HCT116 (cell line): ENCODE measurements around the gene MMEL1. TPM values are rescaled to one million over a fixed set of nuclear protein-coding genes. Genes with fewer than 3 reads are reported as not detected.

Experiments used
- ATAC-seq: fragments of 200-7000 bp; cut with Tn5 transposase; 2 replicates; pipeline ENCODE4 v1.9.1; 2020; ENCODE audit warnings: mild to moderate bottlenecking, moderate library complexity
- BruUV-seq: library from RNA; stranded (reverse); fragments of 400-500 nt; replicated peaks from 2 replicates; lab custom pipeline; 2021; lab: Mats Ljungman, UMichigan
- CTCF ChIA-PET: fragments of 300-600 bp; sonication (Branson Sonifier 250); formaldehyde crosslinking; loops from one replicate; lab custom pipeline; 2021; ENCODE audit warnings: antibody characterized with exemption; lab: Charles Lee
- POLR2A ChIA-PET: fragments of 300-600, 350-600 bp; sonication (Branson Sonifier 250); formaldehyde crosslinking; loops from one replicate; lab custom pipeline; 2021; ENCODE audit warnings: antibody characterized with exemption; lab: Charles Lee
- RAD21 ChIA-PET, 2 experiments: fragments of 300-600 bp; sonication (Branson Sonifier 250); formaldehyde crosslinking; loops; one replicate each; lab custom pipeline; 2023; ENCODE audit warnings: low total read pairs in 2 of 2; ENCODE audit not compliant: uncharacterized antibody in 2 of 2, unreplicated experiment in 2 of 2, low non-redundant PET in 1 of 2; lab: Charles Lee
- DNase-seq: peaks from one replicate; pipeline ENCODE4 v3.0.0-alpha.2; 2010; ENCODE audit warnings: low read depth, low spot score
- H2AFZ ChIP-seq: fragments of 200-600 bp; shearing (Covaris generic), sonication (generic); 2 replicates; pipeline ENCODE4 v1.6.1; 2017; ENCODE audit warnings: low read depth, mixed run types, mixed read lengths, antibody characterized with exemption, low read length; ENCODE audit not compliant: poor library complexity, severe bottlenecking
- H3K27ac ChIP-seq: 2 replicates; pipeline ENCODE4 v1.5.1; 2012; ENCODE audit warnings: low read depth, low read length
- H3K27me3 ChIP-seq: fragments of 200-600 bp; sonication (generic); 2 replicates; pipeline ENCODE4 v1.6.1; 2016; ENCODE audit warnings: mixed run types, low read length, mixed read lengths; ENCODE audit not compliant: insufficient read depth
- H3K36me3 ChIP-seq, 2 experiments: fragments of 200-500 bp in 1 of 2; fragments of 200-600 bp in 1 of 2; sonication (Bioruptor generic) in 1 of 2; sonication (generic) in 1 of 2; 2 replicates each; pipeline versions ENCODE4 v1.5.1 to v1.6.1; 2014 to 2016; ENCODE audit warnings: low read length in 2 of 2, inconsistent platforms in 1 of 2, mixed read lengths in 1 of 2, mixed run types in 1 of 2; ENCODE audit not compliant: insufficient read depth in 2 of 2, control insufficient read depth in 1 of 2
- H3K4me1 ChIP-seq, 2 experiments: fragments of 200-600 bp in 1 of 2; sonication (generic) in 1 of 2; 2 replicates each; pipeline versions ENCODE4 v1.5.1 to v1.6.1; 2012 to 2017; ENCODE audit warnings: low read length in 2 of 2, inconsistent platforms in 1 of 2, mild to moderate bottlenecking in 1 of 2, mixed read lengths in 1 of 2, mixed run types in 1 of 2, moderate library complexity in 1 of 2; ENCODE audit not compliant: insufficient read depth in 2 of 2, control insufficient read depth in 1 of 2
- H3K4me2 ChIP-seq: fragments of 200-600 bp; sonication (generic); 2 replicates; pipeline ENCODE4 v1.6.1; 2017; ENCODE audit warnings: mixed run types, low read length, mixed read lengths
- H3K4me3 ChIP-seq, 2 experiments: fragments of 200-600 bp in 1 of 2; sonication (generic) in 1 of 2; replicated peaks in 1 of 2; 2 replicates each; pipeline ENCODE4 v1.5.1; 2011 to 2016; ENCODE audit warnings: low read length in 2 of 2, control low read depth in 1 of 2, low read depth in 1 of 2, mild to moderate bottlenecking in 1 of 2, mixed read lengths in 1 of 2, mixed run types in 1 of 2
- H3K79me2 ChIP-seq: fragments of 200-600 bp; sonication (generic); 2 replicates; pipeline ENCODE4 v1.6.1; 2017; ENCODE audit warnings: mild to moderate bottlenecking, mixed run types, low read length, moderate library complexity, mixed read lengths; ENCODE audit not compliant: insufficient read depth
- H3K9ac ChIP-seq: fragments of 200-600 bp; sonication (generic); 2 replicates; pipeline ENCODE4 v1.6.1; 2016; ENCODE audit warnings: low read length, mixed read lengths
- H3K9me2 ChIP-seq: fragments of 200-600 bp; sonication (generic), shearing (Covaris generic); 2 replicates; pipeline ENCODE4 v1.6.1; 2017; ENCODE audit warnings: mixed run types, mild to moderate bottlenecking, moderate library complexity; ENCODE audit not compliant: insufficient read depth
- H3K9me3 ChIP-seq, 2 experiments: fragments of 200-500 bp in 1 of 2; fragments of 200-600 bp in 1 of 2; sonication (Bioruptor generic) in 1 of 2; sonication (generic) in 1 of 2; 2 replicates each; pipeline ENCODE4 v1.6.1; 2014 to 2017; ENCODE audit warnings: low read length in 2 of 2, mixed read lengths in 2 of 2, inconsistent platforms in 1 of 2, low read depth in 1 of 2, mild to moderate bottlenecking in 1 of 2, mixed run types in 1 of 2, moderate library complexity in 1 of 2; ENCODE audit not compliant: control insufficient read depth in 1 of 2, insufficient read depth in 1 of 2
- H4K20me1 ChIP-seq: fragments of 200-600 bp; sonication (generic), shearing (Covaris generic); 2 replicates; pipeline ENCODE4 v1.6.1; 2017; ENCODE audit warnings: mixed run types, mild to moderate bottlenecking, moderate library complexity; ENCODE audit not compliant: insufficient read depth
- CEBPB ChIP-seq: IDR thresholded peaks from 2 replicates; pipeline ENCODE4 v1.6.1; 2012; ENCODE audit warnings: low read depth
- CTCF ChIP-seq, 3 experiments: fragments of 200-600 bp in 1 of 3; sonication (generic) in 1 of 3; IDR thresholded peaks in 2 of 3; conservative IDR thresholded peaks in 1 of 3; 2 replicates each; pipeline ENCODE4 v1.5.1; 2012 to 2017; ENCODE audit warnings: low read depth in 2 of 3, low read length in 2 of 3, antibody characterized with exemption in 1 of 3, borderline replicate concordance in 1 of 3, control low read depth in 1 of 3, mild to moderate bottlenecking in 1 of 3, mixed read lengths in 1 of 3, mixed run types in 1 of 3, moderate library complexity in 1 of 3; ENCODE audit not compliant: insufficient read depth in 1 of 3
- EZH2 ChIP-seq: fragments of 200-600 bp; sonication (generic); IDR thresholded peaks from 2 replicates; pipeline ENCODE4 v1.6.1; 2017; ENCODE audit warnings: antibody characterized with exemption, mixed run types
- MAX ChIP-seq: IDR thresholded peaks from 2 replicates; pipeline ENCODE4 v1.6.1; 2012
- YY1 ChIP-seq: IDR thresholded peaks from 2 replicates; pipeline ENCODE4 v1.6.1; 2011; ENCODE audit warnings: low read length, low read depth, moderate library complexity, mild to moderate bottlenecking; ENCODE audit not compliant: insufficient replicate concordance; ENCODE audit errors: extremely low read depth
- intact Hi-C: fragments of 100-400 bp; cut with micrococcal nuclease; formaldehyde crosslinking; loops from 2 replicates; pipeline ENCODE4 v1.10.0; 2022
- total RNA-seq: library from RNA; stranded (reverse); gene quantifications from one replicate; pipeline ENCODE4 v1.2.1, GENCODE V29; 2021; ENCODE audit not compliant: unreplicated experiment

MMEL1 gene
- total RNA-seq, 1 experiment from 2014 or later, result 2.7 TPM

GRCh38 chr1:2642131-2642559 is 9.3 kb upstream of the MMEL1 start:
- POLR2A ChIA-PET, result no interaction called here
- intact Hi-C loops, result loop anchor here (2.0 to 5.0 kb wide), 3 partner anchors 55 to 230 kb away; partner anchors contain the start of genes PEX10 and PRXL2B
- H3K36me3 ChIP-seq, result no peaks in the 10 kb centered on the region
- BruUV-seq, result TSS peak; percentile 43
- no peaks in the 10 kb centered on the region; a peak in 1 of 4 replicates for H3K9me3 ChIP-seq
- no peaks in the 10 kb centered on the region for H3K9me2 ChIP-seq
- no peak for DNase-seq
- peak overlapping the region; percentile 99 for H3K4me2 ChIP-seq
- peak overlapping the region; percentile 82 to 92 for H3K4me3 ChIP-seq
- no peaks in the 10 kb centered on the region for H3K27me3 ChIP-seq
- peak overlapping the region; percentile 92 for H3K9ac ChIP-seq
- peaks cover 6 to 28% of the 10 kb centered on the region in 2 experiments; a peak in 3 of 4 replicates for H3K4me1 ChIP-seq
- ATAC-seq, result peak; percentile 12
- CTCF ChIA-PET, result no interaction called here
- H3K79me2 ChIP-seq, result peaks cover 13% of the 10 kb centered on the region; the same call in 1 of the 2 replicates
- RAD21 ChIA-PET, result no interaction called here
- H4K20me1 ChIP-seq, result no peaks in the 10 kb centered on the region
- H2AFZ ChIP-seq, result no peak overlapping the region
- peak overlapping the region; percentile 92 for H3K27ac ChIP-seq
- TF ChIP-seq YY1, result no peak
- TF ChIP-seq EZH2, result no peak
- TF ChIP-seq CEBPB, result no peak
- no peak for TF ChIP-seq CTCF (IDR thresholded peaks at IDR 0.05 in 2 of 3, conservative IDR thresholded peaks at IDR 0.05 in 1 of 3; ENCODE audit: borderline replicate concordance in 1 of 3, insufficient read depth in 1 of 3, low read depth in 2 of 3, low read length in 2 of 3)
- peak; percentile 51; the same call in 1 of the 2 replicates for TF ChIP-seq MAX
